GOT3 (cell line): Measurements from ENCODE around the gene CYB5D1.
"Not testable (repeated sequence)": the region's sequence is repeated elsewhere in the genome, so short reads cannot be mapped to it uniquely, and the experiment has no call there.

Experiments
- DNase-seq: peaks from one replicate; lab custom pipeline; 2025; ENCODE audit warnings: mixed read lengths; lab: John Stamatoyannopoulos, UW

The CYB5D1 gene

DNA sequence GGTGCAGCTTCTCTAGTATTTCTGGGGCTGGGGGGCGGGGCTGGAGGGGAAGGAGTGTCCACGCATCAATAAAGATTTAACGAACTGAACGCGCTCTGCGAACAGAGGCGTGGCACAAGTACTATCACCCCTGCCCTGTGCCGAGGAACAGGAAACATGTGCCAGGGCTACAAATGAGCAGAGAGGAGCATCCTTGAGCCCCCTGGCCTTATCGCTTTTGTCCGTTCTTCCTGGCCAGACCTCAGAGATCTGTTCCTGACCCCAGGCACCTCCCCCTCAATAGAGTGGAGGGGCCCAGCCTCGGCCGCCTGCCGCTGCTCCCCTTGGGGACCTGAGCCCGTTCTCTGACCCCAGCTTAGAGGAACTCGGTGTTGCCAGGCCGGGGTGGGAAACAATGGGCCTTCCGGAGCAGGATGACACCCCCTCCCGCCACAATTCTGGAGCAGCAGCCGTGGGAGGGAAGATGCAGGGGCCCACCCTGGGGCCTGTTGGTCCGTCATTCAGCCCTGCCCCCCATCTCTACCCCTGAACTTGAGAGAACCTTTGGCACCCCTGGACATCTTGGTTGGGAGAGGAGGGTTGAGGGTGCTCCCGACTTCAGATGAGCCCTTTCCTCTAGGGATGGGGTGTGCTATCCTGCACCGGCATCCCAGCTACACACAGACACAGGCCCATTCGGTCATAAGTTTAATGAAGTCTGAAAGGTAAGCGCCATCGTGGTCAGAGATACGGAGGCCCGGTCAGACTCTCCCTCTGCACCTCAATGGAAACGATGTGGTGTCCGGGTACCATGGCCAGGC, 1.6 kb upstream of the CYB5D1 start:
- no peak for DNase-seq

DNA sequence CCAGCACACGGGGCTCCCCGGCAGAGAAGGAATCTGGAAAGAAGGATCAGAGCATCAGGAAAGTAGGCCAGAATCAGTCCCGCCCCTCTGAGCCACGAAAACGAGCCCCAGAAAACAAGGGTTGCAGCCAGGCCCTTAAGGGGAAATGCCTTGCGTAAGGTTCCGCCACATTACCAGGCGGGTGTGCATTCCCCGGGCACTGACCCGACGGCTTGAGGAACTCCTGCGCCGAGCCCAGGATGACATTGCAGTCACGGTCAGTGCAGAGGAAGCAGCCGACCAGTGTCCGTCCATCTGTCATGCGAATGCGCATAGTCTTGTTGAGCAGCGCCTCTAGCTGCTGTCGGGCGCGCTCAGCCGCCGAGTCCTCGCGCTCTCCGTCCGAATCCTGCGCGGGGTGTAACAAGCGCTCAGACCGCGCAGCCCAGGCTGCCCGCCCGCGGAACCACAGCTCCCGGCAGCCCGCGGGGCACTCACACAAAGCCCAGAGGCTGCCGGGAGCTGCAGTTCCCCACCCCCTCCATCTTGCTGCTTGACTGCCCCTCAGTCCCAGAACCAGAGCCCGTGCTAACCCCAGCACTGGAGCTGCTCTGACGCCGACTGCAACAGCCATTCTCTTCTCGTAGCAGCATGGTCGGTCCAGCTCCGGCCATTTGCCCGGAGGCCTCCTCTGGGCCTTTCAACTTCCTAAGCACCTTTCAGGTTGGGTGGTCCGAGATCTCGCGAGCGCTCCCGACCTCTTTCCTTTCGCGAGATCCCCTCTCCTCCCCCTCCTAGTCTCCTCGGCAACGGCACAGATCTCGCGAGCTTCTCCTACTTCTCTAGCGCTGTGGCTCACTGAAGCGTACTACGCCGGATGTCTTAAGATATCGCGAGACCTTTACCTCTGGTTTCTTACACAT, 741 bp upstream of the CYB5D1 start, which contains the start of gene NAA38:
NAA38 (minus strand) TSS at position 749 of the 902 bp plus-strand sequence; CDS start at position 653, 96 bp downstream.
- peak; percentile 93 for DNase-seq

DNA sequence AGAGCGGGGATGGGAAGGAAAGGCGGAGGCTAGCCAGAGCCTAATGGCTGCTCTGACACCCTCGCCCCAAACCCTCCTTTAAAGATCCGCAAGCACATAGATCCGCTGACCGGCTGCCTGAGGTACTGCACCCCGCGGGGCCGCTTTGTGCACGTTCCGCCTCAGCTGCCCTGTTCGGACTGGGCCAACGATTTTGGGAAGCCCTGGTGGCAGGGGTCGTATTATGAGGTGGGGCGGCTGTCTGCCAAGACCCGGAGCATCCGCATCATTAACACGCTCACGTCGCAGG, 663 bp downstream of the CYB5D1 start:
- DNase-seq = no peak

- no peak for DNase-seq
Observed at GRCh38 chr17:7859028-7859427, 1.2 kb downstream of the CYB5D1 start.

DNA sequence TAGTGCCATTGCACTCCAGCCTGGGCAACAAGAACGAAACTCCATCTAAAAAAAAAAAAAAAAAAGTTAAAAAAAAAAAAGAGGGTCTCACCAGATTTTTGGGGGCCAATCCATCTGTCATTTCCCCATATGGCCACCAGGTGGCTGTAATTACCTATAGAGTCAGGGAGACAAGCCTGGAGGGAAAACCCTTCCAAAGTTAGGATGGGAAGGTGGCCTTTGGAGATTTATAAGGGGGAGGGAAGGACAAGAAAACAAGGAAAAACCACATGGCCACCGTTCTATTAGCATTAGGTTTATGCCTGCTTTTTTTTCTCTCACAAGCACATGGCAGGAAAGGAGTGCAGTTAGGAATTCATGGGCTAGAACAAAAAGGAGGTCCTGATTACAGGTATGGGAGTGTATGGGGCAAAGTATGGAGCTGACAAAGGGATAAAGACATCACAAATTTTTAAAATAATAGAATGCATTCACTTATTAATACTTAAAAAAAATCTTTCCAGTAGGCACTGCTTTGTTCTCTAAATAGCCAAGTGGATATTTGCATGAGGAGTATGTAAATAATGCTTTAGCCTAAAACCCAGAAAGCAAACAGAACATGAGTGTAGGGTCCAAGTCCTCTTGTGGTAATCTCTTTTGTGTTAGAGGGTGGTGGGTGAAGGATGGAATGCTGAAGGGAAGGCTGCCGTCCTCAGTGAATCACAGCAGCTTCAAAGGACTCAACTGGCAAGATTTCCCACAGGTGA, 5.1 kb downstream of the CYB5D1 start:
- no peak for DNase-seq

GRCh38 chr17:7864384-7864783, 6.6 kb downstream of the CYB5D1 start:
- not testable (repeated sequence) for DNase-seq

GRCh38 chr17:7864995-7865650, 7.3 kb downstream of the CYB5D1 start:
- DNase-seq = no peak

DNA sequence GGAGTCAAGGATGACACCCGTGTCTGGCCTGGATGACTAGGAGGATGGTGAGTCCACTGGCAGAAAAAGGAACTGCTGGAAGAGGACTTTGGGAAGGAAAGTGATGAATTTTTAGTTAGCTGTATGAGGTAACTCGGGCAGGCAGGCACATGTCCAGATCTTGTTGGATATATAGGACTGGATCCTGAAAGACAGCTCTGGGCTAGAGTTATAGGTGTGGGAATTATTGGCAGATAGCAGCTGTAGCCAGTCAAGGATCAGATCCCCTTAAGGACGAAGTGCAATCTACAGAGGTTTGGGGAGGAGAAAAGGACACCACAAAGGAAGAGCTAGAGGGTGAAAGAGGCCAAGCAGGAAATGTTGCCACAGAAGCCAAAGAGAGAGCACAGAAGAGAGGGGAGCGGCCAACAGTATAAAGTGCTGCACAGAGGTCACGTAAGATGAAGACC, 10.1 kb downstream of the CYB5D1 start:
- DNase-seq = no peak

DNA sequence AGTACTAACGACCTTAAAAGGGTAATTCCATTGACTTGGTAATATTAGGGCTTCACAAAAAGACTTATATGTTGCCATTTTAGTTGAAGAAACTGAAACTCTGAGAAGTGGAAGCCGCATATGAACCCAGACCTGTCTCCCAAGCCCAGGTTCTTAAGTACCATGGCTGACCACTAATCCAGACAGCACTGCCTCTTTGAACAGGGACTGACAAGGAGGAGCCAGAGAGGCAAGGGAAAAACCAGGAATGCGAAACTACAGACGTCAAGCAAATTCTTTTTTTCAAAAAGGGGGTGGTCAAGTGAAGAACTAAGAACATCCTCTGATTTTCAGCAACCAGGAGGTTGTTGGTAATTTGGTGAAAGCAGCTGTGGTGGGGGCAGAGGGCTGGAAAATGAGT, 15.2 kb downstream of the CYB5D1 start:
- DNase-seq = no peak

GRCh38 chr17:7875804-7876370, 18.1 kb downstream of the CYB5D1 start:
- no peak for DNase-seq

GRCh38 chr17:7878234-7878633, 20.4 kb downstream of the CYB5D1 start:
- DNase-seq = no peak

DNA sequence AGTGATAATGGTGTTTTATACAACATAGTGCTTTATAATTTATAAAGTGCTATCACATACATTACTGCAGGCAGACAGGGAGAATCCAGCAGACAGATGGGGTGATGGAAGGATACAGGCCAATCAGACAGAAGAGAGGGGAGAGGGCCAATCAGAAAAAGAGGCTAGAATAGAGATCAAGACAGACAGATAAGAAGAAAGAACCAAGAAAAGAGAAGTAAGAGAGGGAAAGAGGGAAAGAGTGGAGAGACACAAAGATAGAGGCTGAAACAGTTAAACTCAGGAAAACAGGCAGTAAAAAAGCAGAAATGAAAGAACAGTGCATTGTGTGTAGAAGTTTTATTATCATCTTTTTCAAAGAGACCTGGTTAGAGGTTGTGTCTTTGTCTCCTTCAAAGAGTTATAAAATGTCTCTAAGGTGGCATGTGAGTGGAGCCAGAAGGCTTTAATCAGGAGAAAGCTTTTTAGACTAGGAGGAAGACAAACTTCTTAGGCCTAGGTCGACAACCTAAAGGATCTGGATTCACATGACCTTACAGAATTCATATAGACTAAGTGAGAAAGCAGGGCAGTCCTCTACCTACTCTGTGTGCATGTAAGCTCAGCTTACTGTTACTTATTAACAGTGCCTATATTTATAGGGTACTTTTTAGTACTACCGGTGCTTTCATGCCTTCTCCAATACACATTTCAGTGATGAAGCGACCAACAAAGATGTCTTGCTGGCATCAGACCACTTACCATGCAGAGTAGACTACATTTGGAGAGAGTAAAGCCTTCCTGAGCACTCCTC, 22.5 kb downstream of the CYB5D1 start:
- no peak for DNase-seq

DNA sequence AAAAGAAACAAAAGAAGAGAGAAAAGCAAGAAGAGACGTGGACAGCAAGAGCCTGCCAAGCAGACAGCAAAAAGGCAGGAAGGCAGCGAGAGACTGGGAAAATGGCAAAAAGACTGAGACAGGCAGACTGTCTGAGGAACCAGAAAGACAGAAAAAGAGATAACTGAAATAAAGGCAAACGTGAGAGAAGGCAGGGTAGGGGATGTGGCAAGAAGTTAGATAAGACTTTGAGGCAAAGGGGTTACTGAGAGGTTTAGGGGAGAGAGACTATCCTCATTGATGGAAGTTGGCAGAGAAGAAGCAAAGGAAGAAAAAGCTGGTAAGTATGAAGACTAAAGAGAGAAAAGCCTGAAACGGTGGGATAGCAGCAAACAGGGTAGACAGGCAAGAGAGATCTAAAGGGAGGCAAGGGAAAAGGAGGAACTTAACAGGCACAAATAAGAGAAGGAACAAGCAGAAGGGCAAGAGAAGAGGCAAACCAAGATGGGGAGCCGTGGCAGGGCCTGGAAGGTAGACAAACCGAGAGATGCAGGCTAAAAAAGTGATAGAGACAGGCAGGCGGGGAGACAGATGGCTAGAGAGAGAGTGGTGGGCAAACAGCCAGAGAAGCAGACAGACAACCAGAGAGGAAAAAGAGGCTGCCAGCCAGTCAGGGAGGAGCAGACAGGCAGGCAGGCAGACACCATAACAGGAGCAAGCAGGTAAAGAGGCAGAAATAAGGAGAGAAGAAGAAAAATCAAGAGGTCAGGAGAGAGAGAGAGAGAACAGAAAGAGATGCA, 23.7 kb downstream of the CYB5D1 start:
- no peak for DNase-seq

GRCh38 chr17:7882068-7882467, 24.3 kb downstream of the CYB5D1 start:
- no peak for DNase-seq

DNA sequence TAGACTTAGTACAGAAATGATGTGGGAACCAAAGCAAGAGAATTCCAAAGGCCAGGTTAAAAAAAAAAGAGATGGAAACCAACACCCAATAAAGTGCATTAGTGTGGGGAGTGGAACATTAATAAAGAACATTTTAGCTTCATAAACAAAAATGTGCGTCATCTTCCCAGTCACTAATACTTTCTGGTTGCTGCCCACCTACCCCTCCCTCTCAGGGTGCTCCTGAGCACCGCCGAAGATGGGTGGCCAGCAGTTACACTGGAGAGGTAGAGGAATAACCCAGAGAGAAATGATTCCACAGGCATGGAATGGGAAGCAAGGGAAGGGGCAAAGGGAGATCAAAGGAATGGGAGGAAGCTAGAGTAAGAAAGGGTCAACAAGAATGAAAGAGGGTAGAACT, 24.8 kb downstream of the CYB5D1 start:
- DNase-seq = no peak

- no peak for DNase-seq
Observed at GRCh38 chr17:7883781-7884386, 26.1 kb downstream of the CYB5D1 start.

GRCh38 chr17:7884581-7885366, 27.0 kb downstream of the CYB5D1 start:
- no peak for DNase-seq

DNA sequence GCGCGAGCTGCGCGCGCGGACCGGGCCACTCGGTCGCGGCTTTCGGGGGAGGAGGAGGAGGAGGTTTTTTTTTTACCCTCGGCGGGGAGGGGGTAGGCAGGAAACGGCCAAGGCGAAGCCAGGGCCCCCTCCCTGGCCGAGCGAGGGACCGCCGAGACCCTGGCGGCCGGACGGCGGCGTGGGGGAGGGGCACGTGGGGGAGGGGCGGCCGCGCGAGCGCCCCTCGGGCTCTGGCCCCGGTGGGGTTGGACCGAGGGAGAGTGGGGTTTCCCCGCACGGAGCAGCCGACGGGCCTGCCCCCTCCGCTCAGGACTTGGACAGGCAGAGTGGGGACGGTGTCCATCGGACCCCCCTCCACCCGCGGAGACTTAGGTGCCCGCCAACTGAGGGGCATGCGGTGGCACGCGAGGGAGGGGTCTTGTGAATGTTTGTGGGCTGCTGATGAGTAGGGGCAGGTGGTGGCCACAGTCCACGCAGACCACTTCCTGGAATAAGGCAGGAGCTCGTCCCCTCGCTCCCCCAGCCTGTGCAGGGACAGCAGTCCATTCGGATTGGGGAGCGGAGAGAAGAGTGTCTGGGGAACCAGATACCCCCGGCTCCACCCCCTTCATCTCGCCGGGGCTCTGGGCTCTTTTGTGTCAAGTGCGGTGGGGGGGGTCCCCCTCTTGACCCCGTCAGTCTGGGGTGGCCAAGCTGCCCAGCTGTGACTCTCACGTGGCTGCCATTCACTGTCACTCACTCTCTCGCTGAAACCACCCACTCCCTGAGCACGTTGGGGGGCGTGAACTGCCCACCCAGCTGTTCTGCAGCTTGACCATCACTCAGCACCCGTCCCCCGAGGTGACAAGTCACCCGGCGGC, 27.8 kb downstream of the CYB5D1 start:
- no peak for DNase-seq
